GM12891 (cell line): ENCODE measurements around the gene TEX29.

ENCODE experiments used
- POLR2A ChIP-seq: IDR thresholded peaks from 2 replicates; pipeline ENCODE4 v1.6.1; 2011; ENCODE audit warnings: low read depth, low read length, control low read depth
- POLR2AphosphoS5 ChIP-seq: IDR thresholded peaks from 2 replicates; pipeline ENCODE4 v1.6.1; 2011; ENCODE audit warnings: low read depth, low read length, control low read depth
- POU2F2 ChIP-seq: IDR thresholded peaks from 2 replicates; pipeline ENCODE4 v1.6.1; 2011; ENCODE audit warnings: low read depth, mild to moderate bottlenecking, control low read depth, low read length, moderate library complexity
- TAF1 ChIP-seq: IDR thresholded peaks from 2 replicates; pipeline ENCODE4 v1.6.1; 2011; ENCODE audit warnings: low read depth, low read length, control low read depth

DNA sequence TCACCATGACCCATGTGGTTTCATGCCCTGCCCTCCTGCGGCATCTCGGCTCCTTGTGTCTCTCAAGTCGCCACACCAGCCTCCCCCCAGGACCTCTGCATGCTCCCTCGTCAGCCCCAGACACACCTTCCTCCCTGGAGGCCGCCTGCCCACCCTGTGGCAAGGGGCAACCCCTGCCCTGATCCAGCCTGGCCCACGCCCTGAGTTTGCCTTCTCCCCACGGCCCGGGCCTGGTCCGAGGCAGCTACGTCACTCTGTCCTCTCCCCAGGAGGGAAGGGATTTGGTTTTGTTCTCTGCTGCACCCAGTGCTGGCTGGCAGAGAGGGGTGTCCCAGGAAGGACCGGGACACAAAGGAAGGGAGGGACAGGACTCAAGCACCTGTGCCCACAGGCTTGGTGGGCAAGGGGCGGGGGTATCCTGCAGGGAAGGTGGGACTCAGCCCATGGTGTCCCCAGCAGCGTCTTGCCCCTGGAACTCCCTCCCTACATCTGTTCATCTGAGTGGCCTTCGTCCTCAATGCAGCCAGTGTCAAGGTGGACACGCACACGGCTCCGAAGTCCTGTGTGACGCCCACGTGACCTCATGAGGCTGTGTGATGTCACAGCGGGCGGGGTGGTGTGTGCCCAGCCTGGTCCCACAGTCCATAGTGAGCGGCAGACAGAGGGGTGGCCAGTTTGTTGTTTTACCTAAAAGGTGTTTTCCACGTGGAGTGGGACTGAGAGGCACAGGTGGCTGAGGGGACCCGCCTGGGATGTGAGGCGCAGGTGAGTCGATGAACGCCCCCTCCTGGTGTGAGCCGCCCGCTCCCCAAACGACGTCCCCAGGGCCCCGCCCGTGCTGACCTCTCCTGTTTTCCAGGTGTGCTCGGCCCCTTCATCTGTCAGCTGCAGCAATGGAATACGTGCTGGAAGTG is at the start of gene TEX29:
- TF ChIP-seq POLR2A = peak; percentile 35; the same call in 1 of the 2 replicates
- peak; percentile 36 for TF ChIP-seq POLR2AphosphoS5
- TF ChIP-seq TAF1 = no peak
- no peak for TF ChIP-seq POU2F2
